AG10803 (cell line): ENCODE data around the gene PLSCR3.

Source experiments
- DNase-seq: peaks from one replicate; pipeline ENCODE4 v3.0.0; 2010; ENCODE audit warnings: low read depth
- H3K4me3 ChIP-seq: 2 replicates; pipeline ENCODE4 v1.5.1; 2011; ENCODE audit warnings: mild to moderate bottlenecking, low read length, control low read depth
- CTCF ChIP-seq: conservative IDR thresholded peaks from 2 replicates; pipeline ENCODE4 v1.5.1; 2011; ENCODE audit warnings: mild to moderate bottlenecking, low read length, control low read depth, inconsistent platforms

Gene PLSCR3

DNA sequence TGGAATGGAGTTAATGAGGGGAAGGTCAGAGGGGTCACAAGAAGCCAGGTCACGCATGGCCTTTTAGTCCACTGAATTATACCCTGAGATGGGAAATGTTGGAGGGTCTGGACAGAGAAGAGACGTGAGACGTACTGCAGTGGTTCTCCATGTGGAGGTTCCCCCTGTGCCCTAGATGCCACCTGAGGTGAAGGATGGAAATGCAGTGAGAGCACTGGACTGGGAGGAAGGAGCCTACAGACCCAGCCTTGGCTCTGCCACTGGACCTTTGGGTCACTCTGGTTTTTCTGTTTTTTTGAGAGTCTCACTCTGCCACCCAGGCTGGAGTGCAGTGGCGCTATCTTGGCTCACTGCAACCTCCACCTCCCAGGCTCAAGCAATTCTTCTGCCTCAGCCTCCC, 1.8 kb upstream of the PLSCR3 start:
- H3K4me3 ChIP-seq, result no peak overlapping the region
- DNase-seq, result no peak
- TF ChIP-seq CTCF, result no peak

GRCh38 chr17:7393613-7394451, 493 bp downstream of the PLSCR3 start:
- DNase-seq, result no peak
- H3K4me3 ChIP-seq, result peak overlapping the region; percentile 84
- TF ChIP-seq CTCF, result no peak

DNA sequence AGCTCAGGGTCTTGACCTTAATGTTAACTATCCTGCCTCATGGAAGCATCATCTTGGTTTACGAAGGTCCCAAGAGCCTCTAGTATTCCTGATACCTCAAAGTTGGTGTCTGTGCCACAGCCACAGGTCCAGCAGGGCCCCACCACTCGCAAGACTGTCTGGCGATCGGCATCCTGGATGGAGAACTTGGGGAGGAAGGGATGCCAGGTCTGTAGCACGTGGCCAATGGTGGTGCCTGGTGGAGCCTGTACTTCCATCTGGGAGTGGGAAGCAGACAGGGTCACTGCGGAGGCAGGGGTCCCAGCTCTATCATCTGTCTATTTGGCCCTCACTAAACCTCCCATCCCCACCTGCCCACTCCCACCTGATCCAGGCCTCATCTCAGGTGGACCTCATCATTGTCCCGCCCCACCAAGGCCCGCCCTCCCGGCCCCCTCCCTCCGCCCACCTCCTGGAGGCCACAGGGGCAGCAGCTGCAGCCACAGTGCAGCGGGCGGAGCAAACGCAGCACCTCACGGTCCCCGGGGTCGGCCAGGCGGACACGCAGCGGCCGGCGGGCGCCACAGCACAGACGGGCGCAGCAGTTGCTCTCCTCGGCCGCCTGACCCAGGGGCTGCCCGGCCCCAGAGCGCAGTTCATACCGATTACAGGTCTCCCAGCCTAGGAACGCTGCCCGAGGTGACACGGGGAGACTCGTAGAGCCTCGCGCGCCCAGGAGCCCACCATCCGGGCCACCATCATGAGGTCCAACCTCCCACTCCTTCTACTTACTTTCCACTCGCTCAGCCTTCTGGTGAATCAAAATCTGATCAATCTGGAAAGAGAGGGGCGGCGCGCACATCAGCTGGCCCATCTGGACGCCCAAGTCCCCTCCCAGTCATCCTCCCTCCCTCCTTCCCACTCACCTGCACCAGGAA, 1.4 kb downstream of the PLSCR3 start:
- no peak for TF ChIP-seq CTCF
- peak overlapping the region; percentile 84 for H3K4me3 ChIP-seq

GRCh38 chr17:7391307-7391706, 3.0 kb downstream of the PLSCR3 start:
- DNase-seq, result no peak
- H3K4me3 ChIP-seq, result no peak overlapping the region
- TF ChIP-seq CTCF, result no peak

More for the DNA sequence above, 1.4 kb downstream of the PLSCR3 start:
- no peak for DNase-seq

- TF ChIP-seq CTCF, result no peak
- no peak overlapping the region for H3K4me3 ChIP-seq
- no peak for DNase-seq
Measured at GRCh38 chr17:7389924-7390910, 4.1 kb downstream of the PLSCR3 start.

GRCh38 chr17:7388856-7389255, 5.5 kb downstream of the PLSCR3 start:
- H3K4me3 ChIP-seq, result no peak overlapping the region
- DNase-seq, result no peak
- no peak for TF ChIP-seq CTCF
